Hematopoietic multipotent progenitor cell treated with erythropoietin and hydrocortisone succinate and interleukin-3 and kit ligand, for 8 days (in vitro differentiated cells): ENCODE measurements around the gene RPS6KC1.
"Not testable (repeated sequence)": the region's sequence is repeated elsewhere in the genome, so short reads cannot be mapped to it uniquely, and the experiment has no call there.

Experiments used
- DNase-seq: peaks from one replicate; pipeline ENCODE4 v3.0.0-alpha.2; 2015

RPS6KC1 gene

DNA sequence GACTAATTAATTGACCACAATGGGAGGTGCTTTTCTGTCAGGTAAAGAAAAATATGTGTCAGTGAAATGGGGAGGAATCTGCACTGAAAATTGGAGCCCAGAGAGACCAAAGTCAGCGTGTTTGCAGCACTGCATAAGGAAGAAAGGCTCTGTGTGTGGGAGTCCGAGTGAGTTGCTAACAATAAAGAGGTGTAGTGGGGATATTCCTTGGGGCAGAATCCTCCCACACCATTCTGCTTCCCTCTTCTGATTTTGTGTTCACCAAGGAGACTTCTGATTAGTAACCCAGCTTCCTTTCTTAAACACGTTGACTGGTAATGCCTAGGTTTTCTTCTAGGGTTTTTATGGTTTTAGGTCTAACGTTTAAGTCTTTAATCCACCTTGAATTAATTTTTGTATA lies 240.5 kb downstream of the RPS6KC1 start:
- DNase-seq: no peak

DNA sequence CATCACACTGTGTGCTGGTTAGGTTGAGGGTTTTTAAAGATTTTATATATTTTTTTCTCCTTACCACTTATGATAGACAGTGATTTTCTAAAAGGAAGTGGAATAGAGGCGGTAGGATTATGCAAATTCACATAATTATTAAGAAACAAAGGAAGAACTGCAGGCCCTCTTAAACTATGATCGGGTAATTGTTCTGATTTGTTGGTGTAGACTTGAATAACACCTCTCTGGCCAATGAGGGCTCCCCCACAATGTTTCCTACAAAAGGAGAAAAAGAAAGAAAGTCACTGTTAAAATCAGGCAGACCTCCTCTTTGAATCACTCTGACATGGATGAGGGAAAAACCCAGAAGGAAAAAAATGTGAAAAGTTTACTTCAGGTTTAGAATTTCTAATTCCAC lies 241.6 kb downstream of the RPS6KC1 start:
- no peak for DNase-seq

DNA sequence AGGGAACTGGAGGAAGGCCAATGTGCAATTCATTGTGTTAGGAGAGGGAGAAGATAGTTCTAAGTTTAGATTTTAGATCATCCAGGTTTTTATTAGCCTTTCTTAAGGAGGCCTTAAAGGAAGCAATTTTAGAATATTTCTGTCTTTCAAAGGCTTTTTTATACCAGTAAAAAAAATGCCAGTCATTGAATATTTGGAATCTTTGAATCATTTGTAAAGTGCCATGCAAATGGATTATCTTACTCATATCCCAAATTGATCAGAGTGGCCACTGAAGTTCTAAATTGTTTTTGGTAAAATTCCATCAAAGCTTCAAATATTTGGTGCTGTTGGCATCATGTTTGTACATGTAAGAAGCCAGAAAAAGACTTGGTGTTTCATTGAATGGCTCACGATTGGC lies 244.8 kb downstream of the RPS6KC1 start:
- no peak for DNase-seq

DNA sequence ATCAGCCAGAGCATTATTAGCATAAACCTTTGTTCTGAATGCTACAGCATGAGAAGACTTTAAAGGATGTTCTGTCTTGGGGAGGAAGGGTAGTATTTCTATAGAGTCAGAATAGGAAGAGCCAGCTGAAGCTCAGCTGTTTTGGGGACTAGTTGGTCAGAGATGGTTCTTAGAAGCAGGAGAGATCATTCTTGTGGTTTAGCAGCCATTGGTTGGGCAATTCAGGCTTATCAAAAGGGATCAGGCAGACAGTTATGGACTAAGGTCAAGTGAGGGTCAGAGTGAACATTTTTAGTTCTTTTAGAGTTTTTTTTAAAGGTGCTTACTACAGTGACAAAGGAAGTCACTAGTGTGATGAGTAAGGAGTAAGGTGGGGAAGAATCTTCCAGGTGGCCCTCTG lies 245.5 kb downstream of the RPS6KC1 start:
- no peak for DNase-seq

DNA sequence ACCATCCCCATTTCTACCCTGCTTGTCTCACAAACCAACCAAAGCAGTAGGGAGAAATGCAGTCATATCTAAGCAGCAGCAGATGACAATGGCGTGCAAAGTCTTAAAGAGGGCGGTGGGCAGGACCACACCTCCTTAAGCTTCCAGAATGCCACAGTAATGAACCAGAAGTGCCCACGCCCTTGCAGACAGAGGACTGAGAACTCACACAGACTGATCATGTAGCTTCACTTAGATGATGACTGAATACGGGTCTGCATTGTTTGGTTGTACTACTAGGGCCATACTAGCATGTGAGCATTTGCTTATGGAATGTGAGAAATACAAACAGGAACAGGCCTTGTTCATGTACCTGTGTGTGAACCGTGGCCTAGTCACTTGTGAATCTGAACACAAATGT lies 246.0 kb downstream of the RPS6KC1 start:
- DNase-seq: no peak

DNA sequence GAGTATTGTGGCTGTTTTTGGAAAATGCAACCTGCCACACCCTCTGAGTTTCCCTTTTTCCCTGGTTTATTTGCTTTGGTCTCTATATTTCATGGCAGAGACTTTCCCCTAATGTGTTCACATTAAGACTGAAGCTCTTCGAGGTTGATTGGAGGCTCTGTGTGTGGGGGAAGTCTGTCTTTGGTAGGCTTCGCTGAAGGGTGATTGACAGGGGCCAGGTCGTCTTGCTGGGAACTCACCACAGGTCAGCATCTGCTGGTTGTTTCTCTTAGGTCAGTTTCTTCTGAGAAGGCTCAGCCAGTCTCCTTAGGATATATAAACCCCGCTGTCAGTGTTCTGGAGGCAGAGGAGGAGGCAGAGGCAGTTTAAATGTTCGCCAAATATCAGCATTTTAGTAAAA lies 249.4 kb downstream of the RPS6KC1 start:
- no peak for DNase-seq

DNA sequence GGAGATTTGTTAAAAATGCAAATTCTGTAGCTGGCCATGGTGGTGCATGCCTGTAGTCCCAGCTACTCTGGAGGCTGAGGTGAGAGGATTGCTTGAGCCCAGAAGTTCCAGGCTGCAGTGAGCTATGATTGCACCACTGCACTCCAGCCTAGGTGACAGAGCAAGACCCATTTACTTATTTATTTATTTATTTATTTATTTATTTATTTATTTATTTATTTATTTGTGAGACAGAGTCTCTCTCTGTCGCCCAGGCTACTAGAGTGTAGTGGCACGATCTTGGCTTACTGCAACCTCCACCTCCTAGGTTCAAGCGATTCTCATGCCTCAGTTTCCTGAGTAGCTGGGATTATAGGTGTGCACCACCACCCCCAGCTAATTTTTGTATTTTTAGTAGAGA lies 250.5 kb downstream of the RPS6KC1 start:
- DNase-seq: not testable (repeated sequence)

DNA sequence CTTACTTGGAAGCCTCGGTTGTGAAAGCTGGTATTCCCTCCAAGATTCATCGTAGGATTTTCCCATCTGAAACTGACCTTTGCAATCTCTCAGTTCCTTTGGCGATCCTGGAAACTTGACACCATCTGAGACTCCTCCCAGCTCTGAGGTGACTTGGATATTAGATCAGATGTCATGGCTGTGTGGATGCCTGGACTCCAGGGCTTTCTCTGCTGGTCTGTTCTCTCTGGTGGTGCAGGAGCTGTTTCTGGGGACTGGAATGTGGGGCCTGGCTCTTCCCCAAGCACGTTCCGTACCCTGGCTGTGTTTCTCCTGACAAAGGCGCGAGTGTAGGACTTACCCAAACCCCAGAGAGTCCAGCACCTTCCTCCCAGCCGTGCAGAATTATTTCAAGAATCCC lies 252.2 kb downstream of the RPS6KC1 start:
- no peak for DNase-seq

DNA sequence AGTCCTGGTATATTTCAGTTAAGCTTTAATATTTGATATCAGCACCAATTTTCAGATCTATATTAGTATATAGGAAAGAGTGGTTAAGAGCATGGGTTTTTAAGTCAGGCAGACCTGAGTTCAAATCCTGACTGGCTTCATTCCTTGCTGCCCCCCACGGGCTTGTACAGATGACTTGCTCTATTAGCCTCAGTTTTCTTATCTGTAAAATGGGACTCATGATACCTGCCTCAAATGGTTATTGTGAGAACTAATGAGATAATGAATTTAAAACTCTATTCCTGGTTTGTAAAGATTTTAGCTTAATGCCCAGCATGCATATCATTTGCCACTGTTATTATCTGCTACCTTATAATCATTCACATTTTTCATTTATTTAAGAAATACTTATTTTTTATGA lies 264.5 kb downstream of the RPS6KC1 start:
- DNase-seq: no peak

DNA sequence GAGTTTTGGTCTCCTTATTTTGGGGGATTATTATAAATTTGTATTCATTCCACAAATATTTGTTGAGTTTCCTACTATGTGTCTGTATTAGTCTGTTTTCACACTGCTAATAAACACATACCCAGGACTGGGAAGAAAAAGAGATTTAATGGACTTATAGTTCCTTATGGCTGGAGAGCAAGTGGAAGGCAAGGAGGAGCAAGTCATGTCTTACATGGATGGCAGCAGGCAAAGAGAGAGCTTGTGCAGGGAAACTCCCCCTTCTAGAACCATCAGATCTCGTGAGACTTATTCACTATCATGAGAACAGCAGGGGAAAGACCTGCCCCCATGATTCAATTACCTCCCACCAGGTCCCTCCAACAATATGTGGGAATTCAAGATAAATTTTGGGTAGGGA lies 267.4 kb downstream of the RPS6KC1 start:
- DNase-seq: not testable (repeated sequence)

DNA sequence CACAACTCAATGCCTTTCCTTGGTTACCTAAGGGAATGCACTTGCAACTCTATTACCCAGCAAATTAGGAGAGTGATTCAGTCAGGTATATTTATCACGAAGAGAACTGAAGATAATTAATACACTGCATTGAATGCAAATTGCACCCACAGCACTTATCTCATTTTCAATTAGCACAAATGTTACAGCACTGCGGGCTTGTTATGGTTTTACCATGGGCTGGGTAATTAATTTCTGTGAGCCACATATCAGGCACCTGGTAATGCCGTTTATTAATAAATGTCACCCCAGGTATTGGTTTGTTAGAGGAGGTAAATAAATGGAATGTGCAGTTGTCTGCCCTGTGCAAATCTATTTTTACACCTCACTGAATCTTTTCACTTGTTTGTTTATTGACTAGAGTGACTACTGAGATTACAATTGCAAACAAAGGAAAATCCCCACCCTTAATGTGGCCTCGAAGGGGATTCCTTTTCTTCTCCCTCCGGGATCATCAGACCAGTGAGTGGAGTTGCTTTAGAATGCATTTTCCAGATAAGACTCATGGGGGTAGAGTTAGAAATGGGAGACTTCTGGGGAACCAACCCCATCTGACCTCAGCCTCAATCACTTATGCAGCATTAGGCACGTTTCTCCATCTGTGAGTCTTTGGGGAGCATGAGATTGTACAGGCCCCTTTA lies 269.3 kb downstream of the RPS6KC1 start:
- DNase-seq: no peak
